GM23338 (cell line): ENCODE data around the gene GSS. TPM values are rescaled to one million over a fixed set of nuclear protein-coding genes. Genes with fewer than 3 reads are reported as not detected.

Experiments used
- ATAC-seq: fragments of 200-7000 bp; cut with Tn5 transposase; 3 replicates; pipeline ENCODE4 v1.9.1; 2020
- DNase-seq: peaks from one replicate; pipeline ENCODE4 v3.0.0-alpha.2; 2015; ENCODE audit warnings: low spot score
- H2AFZ ChIP-seq: fragments of 200-600 bp; sonication (generic); 2 replicates; pipeline ENCODE4 v1.8.0; 2016; ENCODE audit warnings: antibody characterized with exemption, mild to moderate bottlenecking, moderate library complexity
- H3F3A ChIP-seq: fragments of 200-600 bp; sonication (generic); replicated peaks from 2 replicates; pipeline ENCODE4 v1.8.0; 2017; ENCODE audit warnings: antibody characterized with exemption, mixed run types, low read depth
- H3K27ac ChIP-seq: fragments of 200-600 bp; sonication (generic); 2 replicates; pipeline ENCODE4 v1.6.1; 2016; ENCODE audit warnings: low read depth
- H3K27me3 ChIP-seq: fragments of 200-600 bp; sonication (generic); 2 replicates; pipeline ENCODE4 v1.8.0; 2016; ENCODE audit warnings: mild to moderate bottlenecking, mixed run types, moderate library complexity; ENCODE audit not compliant: insufficient read depth
- H3K36me3 ChIP-seq: fragments of 200-600 bp; sonication (generic); 2 replicates; pipeline ENCODE4 v1.8.0; 2016; ENCODE audit warnings: mild to moderate bottlenecking; ENCODE audit not compliant: insufficient read depth
- H3K4me1 ChIP-seq: fragments of 200-600 bp; sonication (generic); 2 replicates; pipeline ENCODE4 v1.8.0; 2016; ENCODE audit warnings: mild to moderate bottlenecking, moderate library complexity; ENCODE audit not compliant: insufficient read depth
- H3K4me2 ChIP-seq: fragments of 200-600 bp; sonication (generic); 2 replicates; pipeline ENCODE4 v1.7.1; 2017; ENCODE audit warnings: mixed run types
- H3K4me3 ChIP-seq: fragments of 200-600 bp; sonication (generic); 2 replicates; pipeline ENCODE4 v1.6.1; 2016; ENCODE audit warnings: mixed run types
- H3K79me2 ChIP-seq: fragments of 200-600 bp; sonication (generic); replicated peaks from 2 replicates; pipeline ENCODE4 v1.8.0; 2017; ENCODE audit warnings: mild to moderate bottlenecking; ENCODE audit not compliant: insufficient read depth
- H3K9me2 ChIP-seq: fragments of 200-600 bp; sonication (generic); 2 replicates; pipeline ENCODE4 v1.8.0; 2017; ENCODE audit not compliant: insufficient read depth
- H4K20me1 ChIP-seq: fragments of 200-600 bp; sonication (generic); replicated peaks from 2 replicates; pipeline ENCODE4 v1.8.0; 2017; ENCODE audit warnings: mild to moderate bottlenecking; ENCODE audit not compliant: insufficient read depth
- H3K27ac Mint-ChIP-seq: 2 replicates; pipeline ENCODE4 v1.8.0; 2020; ENCODE audit warnings: inconsistent platforms, mild to moderate bottlenecking, moderate library complexity, mixed read lengths
- H3K27me3 Mint-ChIP-seq: 3 replicates; pipeline ENCODE4 v1.8.0; 2022; ENCODE audit warnings: low read depth, mild to moderate bottlenecking, moderate library complexity, mixed read lengths, inconsistent platforms; ENCODE audit not compliant: insufficient read depth, poor library complexity
- H3K36me3 Mint-ChIP-seq: 3 replicates; pipeline ENCODE4 v1.8.0; 2021; ENCODE audit warnings: low read depth, mild to moderate bottlenecking, inconsistent platforms, moderate library complexity, mixed read lengths
- H3K4me1 Mint-ChIP-seq: 3 replicates; pipeline ENCODE4 v1.8.0; 2020; ENCODE audit warnings: mild to moderate bottlenecking, inconsistent platforms, mixed read lengths
- H3K4me3 Mint-ChIP-seq: 3 replicates; pipeline ENCODE4 v1.8.0; 2021; ENCODE audit warnings: moderate library complexity, mild to moderate bottlenecking, inconsistent platforms, mixed read lengths
- H3K9me3 Mint-ChIP-seq: 3 replicates; pipeline ENCODE4 v1.8.0; 2020; ENCODE audit warnings: moderate library complexity, mild to moderate bottlenecking, inconsistent platforms, mixed read lengths
- CTCF ChIP-seq, 2 experiments: fragments of 200-600 bp in 1 of 2; sonication (generic) in 1 of 2; conservative IDR thresholded peaks; 2 replicates each; pipeline versions ENCODE4 v1.5.1 to v1.6.1; 2016 to 2017; ENCODE audit warnings: antibody characterized with exemption in 2 of 2, low read depth in 2 of 2, mild to moderate bottlenecking in 2 of 2, moderate library complexity in 1 of 2
- ETS1 ChIP-seq: IDR thresholded peaks from 2 replicates; pipeline ENCODE4 v1.6.1; 2016; ENCODE audit warnings: antibody characterized with exemption
- EZH2 ChIP-seq: fragments of 200-600 bp; sonication (generic); IDR thresholded peaks from one replicate; pipeline ENCODE4 v1.8.0; 2017; ENCODE audit warnings: antibody characterized with exemption, mild to moderate bottlenecking, low read depth; ENCODE audit not compliant: unreplicated experiment
- EZH2phosphoT487 ChIP-seq: fragments of 200-600 bp; sonication (generic); IDR thresholded peaks from one replicate; pipeline ENCODE4 v1.8.1; 2018; ENCODE audit warnings: antibody characterized with exemption; ENCODE audit not compliant: unreplicated experiment
- JUNB ChIP-seq: IDR thresholded peaks from one replicate; pipeline ENCODE4 v1.6.1; 2016; ENCODE audit warnings: antibody characterized with exemption; ENCODE audit not compliant: unreplicated experiment
- POLR2AphosphoS5 ChIP-seq: IDR thresholded peaks from 2 replicates; pipeline ENCODE4 v1.6.1; 2016; ENCODE audit warnings: antibody characterized with exemption, low read depth
- REST ChIP-seq: IDR thresholded peaks from one replicate; pipeline ENCODE4 v1.6.1; 2018; ENCODE audit warnings: antibody characterized with exemption; ENCODE audit not compliant: unreplicated experiment
- ZNF114 ChIP-seq: fragments of 250-450 bp; sonication (Bioruptor Pico); IDR thresholded peaks from 2 replicates; pipeline ENCODE4 v1.5.0; 2020; ENCODE audit warnings: mild to moderate bottlenecking, moderate library complexity
- ZNF331 ChIP-seq: fragments of 250-450 bp; sonication (Bioruptor Pico); IDR thresholded peaks from 2 replicates; pipeline ENCODE4 v1.5.0; 2020; ENCODE audit warnings: low read depth, mild to moderate bottlenecking, moderate library complexity
- polyA plus RNA-seq: library from polyadenylated mRNA; unstranded; fragments of >200 nt; fragmentation: Nextera tagmentation; extraction: Ambion mirVana; gene quantifications from 2 replicates; pipeline ENCODE4 v1.2.1, GENCODE V29; 2016
- total RNA-seq: library from RNA; depleted of rRNA; stranded (reverse); fragments of >200 nt; shearing (Covaris generic); gene quantifications from 2 replicates; pipeline ENCODE4 v1.2.3, GENCODE V29; 2014

The GSS gene
- total and polyA plus RNA-seq, 2 experiments from 2014 or later: 34.0 to 63.3 TPM

- Histone ChIP-seq H3K27me3 (no peaks in the 10 kb centered on the region), H3K4me1 (0 out of 2 replicates have a peak, but pooled peaks cover 7% of the 10 kb centered on the region), H3K9me2 (no peaks in the 10 kb centered on the region), H4K20me1 (peaks cover 10% of the 10 kb centered on the region), H3K79me2 (peaks cover 13% of the 10 kb centered on the region), H3F3A (no peaks in the 10 kb centered on the region), H3K4me3 (no peak overlapping the region), H3K4me2 (no peak overlapping the region), H2AFZ (no peak overlapping the region), H3K27ac (no peak overlapping the region), H3K36me3 (no peaks in the 10 kb centered on the region; the same call in 1 of the 2 replicates)
- TF ChIP-seq CTCF (conservative IDR thresholded peaks at IDR 0.05; ENCODE audit: low read depth in 2 of 2) (no peak), REST (no peak), ZNF331 (CRISPR knock-in tag) (no peak), EZH2phosphoT487 (no peak), POLR2AphosphoS5 (no peak), EZH2 (no peak), ZNF114 (CRISPR knock-in tag) (no peak), JUNB (no peak)
- no peak for ATAC-seq
- no peak for DNase-seq
- Mint-ChIP-seq H3K4me1 (no peaks in the 10 kb centered on the region; the same call in 1 of the 3 replicates), H3K9me3 (no peaks in the 10 kb centered on the region), H3K27ac (no peak overlapping the region), H3K36me3 (no peaks in the 10 kb centered on the region; the same call in 2 of the 3 replicates), H3K27me3 (no peaks in the 10 kb centered on the region), H3K4me3 (no peak overlapping the region)
Observed at GRCh38 chr20:34883809-34884208, 71.8 kb downstream of the GSS start.

- Mint-ChIP-seq H3K4me1 (no peaks in the 10 kb centered on the region; the same call in 1 of the 3 replicates), H3K4me3 (no peak overlapping the region), H3K36me3 (no peaks in the 10 kb centered on the region; the same call in 2 of the 3 replicates), H3K9me3 (no peaks in the 10 kb centered on the region), H3K27me3 (no peaks in the 10 kb centered on the region), H3K27ac (no peak overlapping the region)
- peaks cover 18% of the 10 kb centered on the region for H3K79me2 ChIP-seq
- no peak overlapping the region for H3K27ac ChIP-seq
- H3K4me2 ChIP-seq: no peak overlapping the region
- H2AFZ ChIP-seq: no peak overlapping the region
- no peak overlapping the region for H3K4me3 ChIP-seq
- 0 out of 2 replicates have a peak, but pooled peaks cover 7% of the 10 kb centered on the region for H3K4me1 ChIP-seq
- H3K9me2 ChIP-seq: no peaks in the 10 kb centered on the region
- H3F3A ChIP-seq: no peaks in the 10 kb centered on the region
- no peak for ATAC-seq
- peaks cover 10% of the 10 kb centered on the region for H4K20me1 ChIP-seq
- H3K27me3 ChIP-seq: no peaks in the 10 kb centered on the region
- DNase-seq: no peak
- H3K36me3 ChIP-seq: no peaks in the 10 kb centered on the region; the same call in 1 of the 2 replicates
- TF ChIP-seq ETS1: no peak
Observed at GRCh38 chr20:34883087-34883688, 72.4 kb downstream of the GSS start.
